Measurements from ENCODE around the gene IFT80. TPM values are rescaled to one million over a fixed set of nuclear protein-coding genes. Genes with fewer than 3 reads are reported as not detected.

The IFT80 gene
- total and polyA plus RNA-seq, 10 of the 15 experiments (the other 5 are each of a cell fraction or from before 2014, with no cell fraction given), result 6.5 to 21.5 (median 14.1) TPM

GRCh38 chr3:160291290-160291908 is 107.6 kb downstream of the IFT80 start:
- SMC1A ChIA-PET (ENCODE audit: uncharacterized antibody, unreplicated experiment), result interaction anchor here (1.6 kb wide), 1 partner anchor 10 kb away, joined by 8 read pairs; no protein-coding TSS in a partner anchor
- no peaks in the 10 kb centered on the region for H3K9me3 ChIP-seq (replicated peaks; ENCODE audit: control insufficient read depth, insufficient read depth, low read length)
- intact Hi-C loops (cut with micrococcal nuclease; ENCODE audit: unreplicated experiment), result no loop called here
- H3K4me2 ChIP-seq (ENCODE audit: control insufficient read depth, insufficient read depth), result no peak overlapping the region
- POLR2A ChIA-PET, result no interaction called here
- TF ChIP-seq, protein P1, sequence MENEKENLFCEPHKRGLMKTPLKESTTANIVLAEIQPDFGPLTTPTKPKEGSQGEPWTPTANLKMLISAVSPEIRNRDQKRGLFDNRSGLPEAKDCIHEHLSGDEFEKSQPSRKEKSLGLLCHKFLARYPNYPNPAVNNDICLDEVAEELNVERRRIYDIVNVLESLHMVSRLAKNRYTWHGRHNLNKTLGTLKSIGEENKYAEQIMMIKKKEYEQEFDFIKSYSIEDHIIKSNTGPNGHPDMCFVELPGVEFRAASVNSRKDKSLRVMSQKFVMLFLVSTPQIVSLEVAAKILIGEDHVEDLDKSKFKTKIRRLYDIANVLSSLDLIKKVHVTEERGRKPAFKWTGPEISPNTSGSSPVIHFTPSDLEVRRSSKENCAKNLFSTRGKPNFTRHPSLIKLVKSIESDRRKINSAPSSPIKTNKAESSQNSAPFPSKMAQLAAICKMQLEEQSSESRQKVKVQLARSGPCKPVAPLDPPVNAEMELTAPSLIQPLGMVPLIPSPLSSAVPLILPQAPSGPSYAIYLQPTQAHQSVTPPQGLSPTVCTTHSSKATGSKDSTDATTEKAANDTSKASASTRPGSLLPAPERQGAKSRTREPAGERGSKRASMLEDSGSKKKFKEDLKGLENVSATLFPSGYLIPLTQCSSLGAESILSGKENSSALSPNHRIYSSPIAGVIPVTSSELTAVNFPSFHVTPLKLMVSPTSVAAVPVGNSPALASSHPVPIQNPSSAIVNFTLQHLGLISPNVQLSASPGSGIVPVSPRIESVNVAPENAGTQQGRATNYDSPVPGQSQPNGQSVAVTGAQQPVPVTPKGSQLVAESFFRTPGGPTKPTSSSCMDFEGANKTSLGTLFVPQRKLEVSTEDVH (IDR thresholded peaks at IDR 0.05; ENCODE audit: low read depth, partially characterized antibody), result no peak
- no peak for TF ChIP-seq MYB (IDR thresholded peaks at IDR 0.05; ENCODE audit: borderline replicate concordance, low read depth, low read length)
- TF ChIP-seq CBFB (IDR thresholded peaks at IDR 0.05; ENCODE audit: low read depth), result no peak
- TF ChIP-seq SPI1 (IDR thresholded peaks at IDR 0.05; ENCODE audit: borderline replicate concordance, insufficient read depth, low read depth, low read length), result no peak
- no peak for TF ChIP-seq ZNF384 (IDR thresholded peaks at IDR 0.05; ENCODE audit: borderline replicate concordance, low read depth, low read length)
- no peak for TF ChIP-seq MXI1 (IDR thresholded peaks at IDR 0.05; ENCODE audit: low read depth, low read length)
- TF ChIP-seq, protein P2, sequence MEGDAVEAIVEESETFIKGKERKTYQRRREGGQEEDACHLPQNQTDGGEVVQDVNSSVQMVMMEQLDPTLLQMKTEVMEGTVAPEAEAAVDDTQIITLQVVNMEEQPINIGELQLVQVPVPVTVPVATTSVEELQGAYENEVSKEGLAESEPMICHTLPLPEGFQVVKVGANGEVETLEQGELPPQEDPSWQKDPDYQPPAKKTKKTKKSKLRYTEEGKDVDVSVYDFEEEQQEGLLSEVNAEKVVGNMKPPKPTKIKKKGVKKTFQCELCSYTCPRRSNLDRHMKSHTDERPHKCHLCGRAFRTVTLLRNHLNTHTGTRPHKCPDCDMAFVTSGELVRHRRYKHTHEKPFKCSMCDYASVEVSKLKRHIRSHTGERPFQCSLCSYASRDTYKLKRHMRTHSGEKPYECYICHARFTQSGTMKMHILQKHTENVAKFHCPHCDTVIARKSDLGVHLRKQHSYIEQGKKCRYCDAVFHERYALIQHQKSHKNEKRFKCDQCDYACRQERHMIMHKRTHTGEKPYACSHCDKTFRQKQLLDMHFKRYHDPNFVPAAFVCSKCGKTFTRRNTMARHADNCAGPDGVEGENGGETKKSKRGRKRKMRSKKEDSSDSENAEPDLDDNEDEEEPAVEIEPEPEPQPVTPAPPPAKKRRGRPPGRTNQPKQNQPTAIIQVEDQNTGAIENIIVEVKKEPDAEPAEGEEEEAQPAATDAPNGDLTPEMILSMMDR (IDR thresholded peaks at IDR 0.05 in 2 of 3, conservative IDR thresholded peaks at IDR 0.05 in 1 of 3; ENCODE audit: control insufficient read depth in 2 of 3, extremely low read depth in 1 of 3, insufficient read depth in 1 of 3, low read depth in 3 of 3, low read length in 3 of 3), result no peak
- no peak for TF ChIP-seq BACH1 (IDR thresholded peaks at IDR 0.05; ENCODE audit: borderline replicate concordance)
- no peak for TF ChIP-seq PAX8 (IDR thresholded peaks at IDR 0.05)
- no peak for TF ChIP-seq POLR2AphosphoS5 (IDR thresholded peaks at IDR 0.05; ENCODE audit: low read length)
- no peak for TF ChIP-seq POLR2A (IDR thresholded peaks at IDR 0.05; ENCODE audit: low read depth, low read length)
- TF ChIP-seq, protein P3, sequence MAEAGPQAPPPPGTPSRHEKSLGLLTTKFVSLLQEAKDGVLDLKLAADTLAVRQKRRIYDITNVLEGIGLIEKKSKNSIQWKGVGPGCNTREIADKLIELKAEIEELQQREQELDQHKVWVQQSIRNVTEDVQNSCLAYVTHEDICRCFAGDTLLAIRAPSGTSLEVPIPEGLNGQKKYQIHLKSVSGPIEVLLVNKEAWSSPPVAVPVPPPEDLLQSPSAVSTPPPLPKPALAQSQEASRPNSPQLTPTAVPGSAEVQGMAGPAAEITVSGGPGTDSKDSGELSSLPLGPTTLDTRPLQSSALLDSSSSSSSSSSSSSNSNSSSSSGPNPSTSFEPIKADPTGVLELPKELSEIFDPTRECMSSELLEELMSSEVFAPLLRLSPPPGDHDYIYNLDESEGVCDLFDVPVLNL (IDR thresholded peaks at IDR 0.05; ENCODE audit: low read depth, low read length), result no peak
- TF ChIP-seq TCF3 (IDR thresholded peaks at IDR 0.05; ENCODE audit: borderline replicate concordance, insufficient read depth, low read depth, low read length), result no peak
- no peak for TF ChIP-seq IRF4 (IDR thresholded peaks at IDR 0.05; ENCODE audit: low read depth, low read length)
- TF ChIP-seq SREBF1 (IDR thresholded peaks at IDR 0.05; ENCODE audit: low read length), result no peak
- no peak for TF ChIP-seq EGR1 (IDR thresholded peaks at IDR 0.05; ENCODE audit: borderline replicate concordance in 1 of 2, low read depth in 2 of 2, low read length in 2 of 2)
- TF ChIP-seq FOS (IDR thresholded peaks at IDR 0.05; ENCODE audit: borderline replicate concordance, extremely low read depth, insufficient read length), result no peak
- TF ChIP-seq EZH2 (IDR thresholded peaks at IDR 0.05; ENCODE audit: borderline replicate concordance, control insufficient read depth, low read depth, low read length), result no peak
- TF ChIP-seq PAX5 (IDR thresholded peaks at IDR 0.05; ENCODE audit: borderline replicate concordance, low read depth, low read length), result no peak
- TF ChIP-seq SMAD5 (IDR thresholded peaks at IDR 0.05; ENCODE audit: low read depth), result no peak
- no peak for FAIRE-seq
- WGBS (ENCODE audit: insufficient coverage, insufficient replicate concordance, low lambda C conversion rate, missing lambda C conversion rate), result 98% methylated on average over 5 of the region's 5 CpGs
- H3K27me3 ChIP-seq (replicated peaks in 1 of 2; ENCODE audit: control insufficient read depth in 2 of 2, insufficient read depth in 2 of 2, low read length in 1 of 2), result no peaks in the 10 kb centered on the region
- no peak overlapping the region for H2AFZ ChIP-seq (ENCODE audit: control insufficient read depth, low read depth, low read length)
- DNase-seq (ENCODE audit: low read depth, low spot score), result no peak
- in situ Hi-C loops (cut with MboI), result no loop called here
- H3K36me3 ChIP-seq (ENCODE audit: control insufficient read depth in 2 of 2, insufficient read depth in 2 of 2, low read length in 1 of 2), result no peaks in the 10 kb centered on the region
- no peak overlapping the region for H3K27ac ChIP-seq (ENCODE audit: control insufficient read depth, insufficient read depth)
- no peaks in the 10 kb centered on the region for H3K4me1 ChIP-seq (ENCODE audit: control insufficient read depth, insufficient read depth, low read length)
- CTCF ChIA-PET, result interaction anchor here (0.6 kb wide), 1 partner anchor 208 kb away, joined by 3 read pairs; no protein-coding TSS in a partner anchor
- H3K4me3 ChIP-seq, result no peak overlapping the region
- no peak overlapping the region for H3K9ac ChIP-seq (ENCODE audit: control insufficient read depth, insufficient read depth, low read length)
- H3K79me2 ChIP-seq (ENCODE audit: control insufficient read depth, insufficient read depth, low read length), result no peaks in the 10 kb centered on the region
- BruUV-seq (replicated peaks), result no TSS peak
- ATAC-seq, result no peak
- H4K20me1 ChIP-seq (ENCODE audit: control insufficient read depth, insufficient read depth), result no peaks in the 10 kb centered on the region
- RAD21 ChIA-PET (ENCODE audit: unreplicated experiment), result no interaction called here

All from GM12878 (cell line).